ENCODE measurements around the gene FIGNL1. TPM values are rescaled to one million over a fixed set of nuclear protein-coding genes. Genes with fewer than 3 reads are reported as not detected.

Gene FIGNL1
- total RNA-seq, 1 experiment from 2014 or later: 14.5 TPM

DNA sequence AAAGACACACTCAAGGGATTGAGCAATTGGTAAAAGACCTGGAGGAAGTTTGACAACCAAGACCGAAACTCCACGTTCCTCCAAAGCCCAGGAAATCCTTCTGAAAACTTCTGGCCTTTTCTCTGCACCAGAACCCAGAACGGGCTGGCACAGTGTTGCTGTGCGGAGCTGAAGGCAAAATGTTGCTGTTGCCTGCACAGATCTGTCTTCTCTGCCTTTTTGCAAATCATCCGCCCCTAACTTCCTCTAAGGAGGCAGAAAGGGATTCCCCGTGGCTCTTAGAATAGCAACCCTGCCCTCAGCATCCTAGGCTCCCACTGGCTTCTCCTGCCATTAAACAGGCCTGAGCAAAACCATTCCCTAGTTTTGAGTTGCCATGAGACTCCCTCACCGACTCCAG lies 44.9 kb downstream of the FIGNL1 start:
- H3K27me3 Mint-ChIP-seq (ENCODE audit: insufficient read depth, unreplicated experiment): peaks cover 95% of the 10 kb centered on the region

DNA sequence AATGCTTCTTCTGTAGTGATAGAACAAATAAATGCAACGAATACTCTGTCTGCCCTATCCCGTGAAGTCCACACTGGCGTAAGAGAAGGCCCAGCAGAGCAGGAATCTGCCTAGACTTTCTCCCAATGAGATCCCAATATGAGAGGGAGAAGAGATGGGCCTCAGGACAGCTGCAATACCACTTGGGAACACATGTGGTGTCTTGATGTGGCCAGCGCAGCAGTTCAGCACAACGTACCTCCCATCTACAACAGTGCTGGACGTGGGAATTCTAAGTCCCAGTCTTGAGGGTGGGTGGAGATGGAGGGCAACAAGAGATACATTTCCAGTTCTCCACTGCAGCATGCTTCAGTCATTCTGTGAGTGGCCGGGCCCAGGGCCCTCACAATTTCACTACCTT lies 45.8 kb downstream of the FIGNL1 start:
- intact Hi-C loops (cut with micrococcal nuclease): no loop called here
- H3K4me3 Mint-ChIP-seq (ENCODE audit: unreplicated experiment): no peak overlapping the region
- POLR2A ChIA-PET: no interaction called here
- TF ChIP-seq, protein P1, sequence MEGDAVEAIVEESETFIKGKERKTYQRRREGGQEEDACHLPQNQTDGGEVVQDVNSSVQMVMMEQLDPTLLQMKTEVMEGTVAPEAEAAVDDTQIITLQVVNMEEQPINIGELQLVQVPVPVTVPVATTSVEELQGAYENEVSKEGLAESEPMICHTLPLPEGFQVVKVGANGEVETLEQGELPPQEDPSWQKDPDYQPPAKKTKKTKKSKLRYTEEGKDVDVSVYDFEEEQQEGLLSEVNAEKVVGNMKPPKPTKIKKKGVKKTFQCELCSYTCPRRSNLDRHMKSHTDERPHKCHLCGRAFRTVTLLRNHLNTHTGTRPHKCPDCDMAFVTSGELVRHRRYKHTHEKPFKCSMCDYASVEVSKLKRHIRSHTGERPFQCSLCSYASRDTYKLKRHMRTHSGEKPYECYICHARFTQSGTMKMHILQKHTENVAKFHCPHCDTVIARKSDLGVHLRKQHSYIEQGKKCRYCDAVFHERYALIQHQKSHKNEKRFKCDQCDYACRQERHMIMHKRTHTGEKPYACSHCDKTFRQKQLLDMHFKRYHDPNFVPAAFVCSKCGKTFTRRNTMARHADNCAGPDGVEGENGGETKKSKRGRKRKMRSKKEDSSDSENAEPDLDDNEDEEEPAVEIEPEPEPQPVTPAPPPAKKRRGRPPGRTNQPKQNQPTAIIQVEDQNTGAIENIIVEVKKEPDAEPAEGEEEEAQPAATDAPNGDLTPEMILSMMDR (IDR thresholded peaks at IDR 0.05; ENCODE audit: unreplicated experiment): no peak
- no peak overlapping the region for H3K27ac Mint-ChIP-seq (ENCODE audit: low read depth, unreplicated experiment)
- H3K36me3 Mint-ChIP-seq (ENCODE audit: insufficient read depth, unreplicated experiment): no peaks in the 10 kb centered on the region
- H3K9me3 Mint-ChIP-seq (ENCODE audit: unreplicated experiment): no peaks in the 10 kb centered on the region
- H3K27me3 Mint-ChIP-seq (ENCODE audit: insufficient read depth, unreplicated experiment): peaks cover 97% of the 10 kb centered on the region
- CTCF ChIA-PET: interaction anchor here (1.1 to 2.1 kb wide), 2 partner anchors 14 to 198 kb away, joined by 3 to 9 read pairs; no protein-coding TSS in a partner anchor
- BruUV-seq (replicated peaks): no TSS peak
- DNase-seq (ENCODE audit: unreplicated experiment): no peak
- no peaks in the 10 kb centered on the region for H3K4me1 Mint-ChIP-seq (ENCODE audit: insufficient read depth, unreplicated experiment)

More for the DNA sequence above, 44.9 kb downstream of the FIGNL1 start:
- DNase-seq (ENCODE audit: unreplicated experiment): no peak
- no TSS peak for BruUV-seq (replicated peaks)
- intact Hi-C loops (cut with micrococcal nuclease): no loop called here
- no peaks in the 10 kb centered on the region for H3K9me3 Mint-ChIP-seq (ENCODE audit: unreplicated experiment)
- TF ChIP-seq, protein P1 (IDR thresholded peaks at IDR 0.05; ENCODE audit: unreplicated experiment): no peak
- no peak overlapping the region for H3K4me3 Mint-ChIP-seq (ENCODE audit: unreplicated experiment)
- no peaks in the 10 kb centered on the region for H3K36me3 Mint-ChIP-seq (ENCODE audit: insufficient read depth, unreplicated experiment)
- ChIA-PET CTCF (interaction anchor here (0.7 to 2.1 kb wide), 2 partner anchors 13 to 339 kb away, joined by 3 to 9 read pairs; no protein-coding TSS in a partner anchor), POLR2A (no interaction called here)
- H3K27ac Mint-ChIP-seq (ENCODE audit: low read depth, unreplicated experiment): no peak overlapping the region
- H3K4me1 Mint-ChIP-seq (ENCODE audit: insufficient read depth, unreplicated experiment): no peaks in the 10 kb centered on the region

DNA sequence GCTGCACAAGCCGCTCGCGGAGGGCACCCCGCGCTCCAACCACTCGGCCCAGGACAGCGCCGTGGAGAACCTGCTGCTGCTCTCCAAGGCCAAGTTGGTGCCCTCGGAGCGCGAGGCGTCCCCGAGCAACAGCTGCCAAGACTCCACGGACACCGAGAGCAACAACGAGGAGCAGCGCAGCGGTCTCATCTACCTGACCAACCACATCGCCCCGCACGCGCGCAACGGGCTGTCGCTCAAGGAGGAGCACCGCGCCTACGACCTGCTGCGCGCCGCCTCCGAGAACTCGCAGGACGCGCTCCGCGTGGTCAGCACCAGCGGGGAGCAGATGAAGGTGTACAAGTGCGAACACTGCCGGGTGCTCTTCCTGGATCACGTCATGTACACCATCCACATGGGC lies 50.0 kb downstream of the FIGNL1 start:
- Mint-ChIP-seq H3K9me3 (ENCODE audit: unreplicated experiment) (no peaks in the 10 kb centered on the region), H3K27me3 (ENCODE audit: insufficient read depth, unreplicated experiment) (peaks cover 93% of the 10 kb centered on the region), H3K4me1 (ENCODE audit: insufficient read depth, unreplicated experiment) (no peaks in the 10 kb centered on the region), H3K36me3 (ENCODE audit: insufficient read depth, unreplicated experiment) (no peaks in the 10 kb centered on the region), H3K4me3 (ENCODE audit: unreplicated experiment) (no peak overlapping the region), H3K27ac (ENCODE audit: low read depth, unreplicated experiment) (no peak overlapping the region)
- DNase-seq (ENCODE audit: unreplicated experiment): no peak
- TF ChIP-seq, protein P1 (IDR thresholded peaks at IDR 0.05; ENCODE audit: unreplicated experiment): no peak
- CTCF ChIA-PET: interaction anchor here (0.5 to 3.2 kb wide), 2 partner anchors 18 to 250 kb away, joined by 3 to 12 read pairs; no protein-coding TSS in a partner anchor
- intact Hi-C loops (cut with micrococcal nuclease): no loop called here
- POLR2A ChIA-PET: no interaction called here
- no TSS peak for BruUV-seq (replicated peaks)

DNA sequence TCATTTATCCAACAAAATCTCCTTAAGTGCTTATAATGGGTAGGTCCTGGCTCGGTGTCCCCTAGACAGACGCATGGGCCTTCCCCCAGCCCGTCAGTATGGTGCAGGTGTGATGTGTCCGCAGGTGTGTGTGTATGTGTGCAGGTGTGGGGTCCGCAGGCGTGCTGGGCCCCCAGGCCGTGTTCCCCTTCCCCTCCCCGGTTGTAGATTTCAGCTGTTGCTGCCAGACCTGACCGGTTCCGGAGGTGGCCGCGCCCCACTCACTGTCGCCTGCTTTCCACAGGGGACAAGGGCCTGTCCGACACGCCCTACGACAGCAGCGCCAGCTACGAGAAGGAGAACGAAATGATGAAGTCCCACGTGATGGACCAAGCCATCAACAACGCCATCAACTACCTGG lies 50.5 kb downstream of the FIGNL1 start:
- intact Hi-C loops (cut with micrococcal nuclease): no loop called here
- DNase-seq (ENCODE audit: unreplicated experiment): no peak
- ChIA-PET CTCF (interaction anchor here (0.5 to 3.2 kb wide), 3 partner anchors 18 to 250 kb away, joined by 3 to 12 read pairs (median 3); no protein-coding TSS in a partner anchor), POLR2A (no interaction called here)
- H3K27ac Mint-ChIP-seq (ENCODE audit: low read depth, unreplicated experiment): no peak overlapping the region
- peaks cover 88% of the 10 kb centered on the region for H3K27me3 Mint-ChIP-seq (ENCODE audit: insufficient read depth, unreplicated experiment)
- TF ChIP-seq, protein P1 (IDR thresholded peaks at IDR 0.05; ENCODE audit: unreplicated experiment): no peak
- no TSS peak for BruUV-seq (replicated peaks)
- no peak overlapping the region for H3K4me3 Mint-ChIP-seq (ENCODE audit: unreplicated experiment)
- no peaks in the 10 kb centered on the region for H3K9me3 Mint-ChIP-seq (ENCODE audit: unreplicated experiment)
- no peaks in the 10 kb centered on the region for H3K36me3 Mint-ChIP-seq (ENCODE audit: insufficient read depth, unreplicated experiment)
- no peaks in the 10 kb centered on the region for H3K4me1 Mint-ChIP-seq (ENCODE audit: insufficient read depth, unreplicated experiment)

Data from MCF 10A (cell line).